Thoracic aorta (tissue), 2 donors: ENCODE data around the gene RFTN1. TPM values are rescaled to one million over a fixed set of nuclear protein-coding genes. Genes with fewer than 3 reads are reported as not detected.

ENCODE experiments used
- ATAC-seq: fragments of 150-250 bp; one replicate; pipeline ENCODE4 v1.8.0; 2017; ENCODE audit warnings: low read depth; ENCODE audit not compliant: insufficient number of reproducible peaks, low FRiP score
- DNase-seq: peaks from one replicate; pipeline ENCODE4 v3.0.0-alpha.2; 2020; ENCODE audit warnings: low spot score
- H3K27ac ChIP-seq, 2 donors: fragments of 200-600 bp; sonication (generic); 1 replicate in 1 of 2; 2 replicates in 1 of 2; pipeline ENCODE4 v1.5.1; 2016; ENCODE audit warnings: mild to moderate bottlenecking in 2 of 2, moderate library complexity in 2 of 2
- H3K27me3 ChIP-seq: fragments of 200-600 bp; sonication (generic); replicated peaks from 2 replicates; pipeline ENCODE4 v1.6.0; 2016; ENCODE audit warnings: mild to moderate bottlenecking; ENCODE audit not compliant: insufficient read depth
- H3K36me3 ChIP-seq: fragments of 200-600 bp; sonication (generic); one replicate; pipeline ENCODE4 v1.5.1; 2016
- H3K4me1 ChIP-seq, 2 donors: fragments of 200-600 bp; sonication (generic); 1 replicate in 1 of 2; 2 replicates in 1 of 2; pipeline versions ENCODE4 v1.5.1 to v1.6.0; 2016; ENCODE audit warnings: low read depth in 2 of 2, mild to moderate bottlenecking in 1 of 2; ENCODE audit not compliant: control insufficient read depth in 1 of 2
- H3K4me3 ChIP-seq: fragments of 200-600 bp; sonication (generic); 2 replicates; pipeline ENCODE4 v1.5.1; 2016; ENCODE audit warnings: mild to moderate bottlenecking
- H3K9me3 ChIP-seq: fragments of 200-600 bp; sonication (generic); 2 replicates; pipeline ENCODE4 v1.5.1; 2016
- CTCF ChIP-seq: fragments of 200-600 bp; sonication (generic); IDR thresholded peaks from one replicate; pipeline ENCODE4 v1.5.1; 2019; ENCODE audit warnings: antibody characterized with exemption
- total RNA-seq, 2 donors: library from RNA; depleted of rRNA; stranded (reverse); fragments of >200 nt; gene quantifications; one replicate each; pipeline versions ENCODE4 v1.1.0 to v1.2.3, GENCODE V29; 2016

RFTN1 gene
- total RNA-seq, 2 donors from 2014 or later = 69.7 to 108 TPM

DNA sequence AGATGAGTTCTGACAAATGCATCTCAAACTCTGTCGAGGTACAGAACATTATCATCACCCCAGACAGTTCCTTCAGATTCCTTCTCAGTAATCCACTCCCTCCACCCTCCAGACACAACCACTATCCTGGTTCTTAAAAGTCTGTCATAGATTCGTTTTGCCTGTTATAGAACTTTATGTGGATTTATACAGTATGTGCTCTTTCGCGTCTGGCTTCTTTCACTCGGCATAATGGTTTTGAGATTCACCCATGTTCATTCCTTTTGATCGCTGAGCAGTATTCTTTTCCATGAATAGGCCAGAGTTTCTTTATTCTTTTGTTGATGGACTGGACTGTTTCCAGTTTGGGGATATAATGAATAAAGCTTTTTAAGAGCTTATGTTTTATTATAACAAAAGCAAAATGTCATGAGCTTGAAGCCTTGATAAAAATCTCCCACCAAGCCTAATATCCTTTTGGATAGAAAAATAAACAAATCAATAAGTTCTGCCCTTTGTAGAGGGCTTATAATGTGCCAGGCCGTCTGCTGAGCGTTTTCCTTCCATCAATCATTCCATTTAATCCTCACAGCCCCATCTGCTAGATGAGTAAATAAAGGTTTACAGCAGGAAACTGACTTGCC, 21.3 kb upstream of the RFTN1 start:
- H3K4me1 ChIP-seq = no peaks in the 10 kb centered on the region
- no peaks in the 10 kb centered on the region for H3K9me3 ChIP-seq
- H3K27ac ChIP-seq = no peak overlapping the region
- H3K27me3 ChIP-seq = no peaks in the 10 kb centered on the region
- H3K36me3 ChIP-seq = no peaks in the 10 kb centered on the region
- no peak overlapping the region for H3K4me3 ChIP-seq
- ATAC-seq (no peak), DNase-seq (no peak)
- TF ChIP-seq CTCF = no peak

- TF ChIP-seq CTCF = no peak
- DNase-seq = no peak
- no peaks in the 10 kb centered on the region for H3K27me3 ChIP-seq
- no peak overlapping the region for H3K4me3 ChIP-seq
- no peaks in the 10 kb centered on the region for H3K4me1 ChIP-seq
- H3K27ac ChIP-seq = no peak overlapping the region
- H3K36me3 ChIP-seq = no peaks in the 10 kb centered on the region
- H3K9me3 ChIP-seq = no peaks in the 10 kb centered on the region
- no peak for ATAC-seq
Measured at GRCh38 chr3:16533928-16534574, 20.6 kb upstream of the RFTN1 start.

GRCh38 chr3:16529264-16529663, 15.8 kb upstream of the RFTN1 start:
- H3K4me3 ChIP-seq = no peak overlapping the region
- TF ChIP-seq CTCF = no peak
- H3K27me3 ChIP-seq = no peaks in the 10 kb centered on the region
- H3K27ac ChIP-seq = no peak overlapping the region
- no peak for ATAC-seq
- no peaks in the 10 kb centered on the region for H3K4me1 ChIP-seq
- no peak for DNase-seq
- peaks cover 2% of the 10 kb centered on the region for H3K9me3 ChIP-seq
- H3K36me3 ChIP-seq = no peaks in the 10 kb centered on the region

DNA sequence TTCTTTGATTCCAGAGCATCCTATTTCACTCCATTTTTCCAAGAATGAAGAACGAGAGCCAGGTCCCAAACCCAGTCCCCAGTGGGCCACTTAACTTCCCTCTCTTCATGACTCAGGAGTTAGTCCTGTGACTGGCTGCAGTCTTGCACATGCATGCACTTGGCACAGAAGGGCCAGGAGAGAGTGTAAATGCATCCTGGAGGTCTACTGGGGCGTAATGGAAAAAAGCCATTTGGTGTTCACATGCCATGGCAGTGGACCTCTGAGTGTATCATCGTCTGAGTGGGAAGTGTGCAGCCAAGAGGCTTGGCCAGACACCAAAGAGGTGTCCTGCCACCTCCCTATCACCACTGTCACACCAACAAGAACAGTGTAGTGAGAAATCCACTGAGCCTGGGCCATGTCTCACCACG, 15.1 kb upstream of the RFTN1 start:
- H3K4me3 ChIP-seq = no peak overlapping the region
- no peaks in the 10 kb centered on the region for H3K36me3 ChIP-seq
- DNase-seq (no peak), ATAC-seq (no peak)
- no peak overlapping the region for H3K27ac ChIP-seq
- H3K9me3 ChIP-seq = peaks cover 5% of the 10 kb centered on the region
- no peak for TF ChIP-seq CTCF
- no peaks in the 10 kb centered on the region for H3K4me1 ChIP-seq
- H3K27me3 ChIP-seq = no peaks in the 10 kb centered on the region

GRCh38 chr3:16528106-16528505, 14.6 kb upstream of the RFTN1 start:
- no peak for ATAC-seq
- no peak for DNase-seq

More at GRCh38 chr3:16528106-16528505, 14.6 kb upstream of the RFTN1 start:
- TF ChIP-seq CTCF = no peak
- no peak overlapping the region for H3K27ac ChIP-seq
- no peaks in the 10 kb centered on the region for H3K27me3 ChIP-seq
- H3K36me3 ChIP-seq = no peaks in the 10 kb centered on the region
- no peak overlapping the region for H3K4me3 ChIP-seq
- H3K9me3 ChIP-seq = peaks cover 5% of the 10 kb centered on the region
- H3K4me1 ChIP-seq = no peaks in the 10 kb centered on the region
